Spleen (tissue), 7 donors: ENCODE measurements around the gene PLEKHO1.

Experiments used
- POLR2A ChIP-seq, 3 donors: fragments of 450-650 bp; IDR thresholded peaks; one replicate each; pipeline ENCODE4 v1.5.1; 2017; ENCODE audit warnings: antibody characterized with exemption in 3 of 3, mild to moderate bottlenecking in 1 of 3
- TF ChIP-seq, protein P1 (sequence below), 11 experiments: fragments of 200-600 bp in 7 of 11; fragments of 450-650 bp in 4 of 11; sonication (generic) in 4 of 11; IDR thresholded peaks in 8 of 11; conservative IDR thresholded peaks in 3 of 11; 1 replicate in 7 of 11; 2 replicates in 4 of 11; pipeline versions ENCODE4 v1.4.0 to v1.8.0; 2016 to 2021; ENCODE audit warnings: antibody characterized with exemption in 11 of 11, inconsistent platforms in 4 of 11, mild to moderate bottlenecking in 1 of 11
- donor health status: DM: no; HTN: no; CAD: no; lungs with moderate emphysema.
- donor health status: DM: no; HTN: no; CAD: no.
- donor health status: DM: no; HTN: no; CAD: no.

DNA sequence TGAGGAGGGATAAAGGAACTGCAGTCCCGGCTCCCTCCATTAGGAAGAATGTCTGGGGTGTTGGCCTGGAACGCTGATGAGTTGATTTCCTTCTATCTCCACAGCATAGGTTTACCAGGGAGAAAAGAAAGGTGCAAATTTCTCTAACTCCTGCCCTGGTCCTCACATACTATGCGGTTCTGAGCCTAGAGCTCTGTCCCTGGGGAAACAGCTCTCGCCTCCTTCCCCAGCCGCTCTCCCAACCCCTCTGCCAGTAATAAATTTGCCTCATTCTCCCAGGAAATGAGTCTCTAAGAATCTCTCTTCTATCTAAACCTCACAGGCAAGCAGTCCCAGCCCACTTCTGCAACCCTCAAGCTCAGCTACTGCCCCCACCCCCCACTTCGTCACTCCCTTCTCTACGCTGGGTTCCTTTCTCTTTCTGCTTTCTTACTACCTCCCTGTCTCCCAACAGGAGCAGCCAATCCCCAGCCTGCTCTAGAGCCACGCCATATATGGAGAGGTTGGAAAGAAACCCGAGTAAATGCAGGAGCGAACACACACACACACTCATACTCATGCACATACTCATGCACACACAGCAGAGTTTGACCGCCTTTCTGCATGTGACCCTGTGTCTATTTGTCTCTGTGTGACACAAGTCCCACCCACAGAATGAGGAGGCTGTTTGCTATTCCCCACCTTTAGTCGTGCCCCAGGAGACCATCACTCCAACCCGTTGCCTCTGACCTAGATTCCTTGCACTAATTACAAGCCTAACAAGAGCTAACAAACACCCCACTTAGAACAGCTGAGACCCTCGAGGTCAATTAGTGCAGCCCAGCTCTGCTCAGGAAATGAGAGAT lies 13.4 kb downstream of the PLEKHO1 start:
- TF ChIP-seq, protein P1, sequence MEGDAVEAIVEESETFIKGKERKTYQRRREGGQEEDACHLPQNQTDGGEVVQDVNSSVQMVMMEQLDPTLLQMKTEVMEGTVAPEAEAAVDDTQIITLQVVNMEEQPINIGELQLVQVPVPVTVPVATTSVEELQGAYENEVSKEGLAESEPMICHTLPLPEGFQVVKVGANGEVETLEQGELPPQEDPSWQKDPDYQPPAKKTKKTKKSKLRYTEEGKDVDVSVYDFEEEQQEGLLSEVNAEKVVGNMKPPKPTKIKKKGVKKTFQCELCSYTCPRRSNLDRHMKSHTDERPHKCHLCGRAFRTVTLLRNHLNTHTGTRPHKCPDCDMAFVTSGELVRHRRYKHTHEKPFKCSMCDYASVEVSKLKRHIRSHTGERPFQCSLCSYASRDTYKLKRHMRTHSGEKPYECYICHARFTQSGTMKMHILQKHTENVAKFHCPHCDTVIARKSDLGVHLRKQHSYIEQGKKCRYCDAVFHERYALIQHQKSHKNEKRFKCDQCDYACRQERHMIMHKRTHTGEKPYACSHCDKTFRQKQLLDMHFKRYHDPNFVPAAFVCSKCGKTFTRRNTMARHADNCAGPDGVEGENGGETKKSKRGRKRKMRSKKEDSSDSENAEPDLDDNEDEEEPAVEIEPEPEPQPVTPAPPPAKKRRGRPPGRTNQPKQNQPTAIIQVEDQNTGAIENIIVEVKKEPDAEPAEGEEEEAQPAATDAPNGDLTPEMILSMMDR (IDR thresholded peaks at IDR 0.05 in 8 of 11, conservative IDR thresholded peaks at IDR 0.05 in 3 of 11) = no peak
- peak in 1 of 3 donors; percentile 29 for TF ChIP-seq POLR2A (IDR thresholded peaks at IDR 0.05)
